ENCODE data around the gene FLNC.

The FLNC gene

DNA sequence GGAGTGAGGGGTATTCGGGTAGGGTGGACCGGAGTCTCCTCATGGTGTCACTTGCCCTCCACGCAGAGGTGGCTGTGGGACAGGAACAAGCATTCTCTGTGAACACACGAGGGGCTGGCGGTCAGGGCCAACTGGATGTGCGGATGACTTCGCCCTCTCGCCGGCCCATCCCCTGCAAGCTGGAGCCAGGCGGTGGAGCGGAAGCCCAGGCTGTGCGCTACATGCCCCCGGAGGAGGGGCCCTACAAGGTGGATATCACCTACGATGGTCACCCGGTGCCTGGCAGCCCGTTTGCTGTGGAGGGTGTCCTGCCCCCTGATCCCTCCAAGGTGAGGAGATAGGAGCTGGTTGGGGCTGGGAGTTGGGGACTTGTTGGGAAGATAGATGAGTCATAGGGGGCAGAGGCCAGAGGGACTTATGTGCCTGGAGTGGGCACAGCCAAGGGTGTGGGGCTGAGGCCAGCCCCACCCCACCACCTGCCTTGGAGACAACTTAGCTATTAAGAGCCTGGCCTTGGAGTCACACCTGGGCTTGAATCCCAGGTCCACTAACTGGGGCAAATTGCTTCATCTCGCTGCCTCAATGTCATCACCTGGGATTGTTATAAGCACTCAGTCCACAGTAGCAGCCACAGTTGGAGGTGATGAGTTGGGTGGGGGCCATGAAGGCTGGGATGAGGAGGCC lies 13.9 kb downstream of the FLNC start:
- no peak overlapping the region for H3K4me3 ChIP-seq (ENCODE audit: low read depth, low read length)
- H3K36me3 ChIP-seq = no peaks in the 10 kb centered on the region
- DNase-seq = no peak
- H3K27ac ChIP-seq = no peak overlapping the region
- no peaks in the 10 kb centered on the region for H3K27me3 ChIP-seq (ENCODE audit: insufficient read depth, low read depth, severe bottlenecking)
- no peaks in the 10 kb centered on the region for H3K9me3 ChIP-seq (ENCODE audit: severe bottlenecking)
- TF ChIP-seq, protein P1, sequence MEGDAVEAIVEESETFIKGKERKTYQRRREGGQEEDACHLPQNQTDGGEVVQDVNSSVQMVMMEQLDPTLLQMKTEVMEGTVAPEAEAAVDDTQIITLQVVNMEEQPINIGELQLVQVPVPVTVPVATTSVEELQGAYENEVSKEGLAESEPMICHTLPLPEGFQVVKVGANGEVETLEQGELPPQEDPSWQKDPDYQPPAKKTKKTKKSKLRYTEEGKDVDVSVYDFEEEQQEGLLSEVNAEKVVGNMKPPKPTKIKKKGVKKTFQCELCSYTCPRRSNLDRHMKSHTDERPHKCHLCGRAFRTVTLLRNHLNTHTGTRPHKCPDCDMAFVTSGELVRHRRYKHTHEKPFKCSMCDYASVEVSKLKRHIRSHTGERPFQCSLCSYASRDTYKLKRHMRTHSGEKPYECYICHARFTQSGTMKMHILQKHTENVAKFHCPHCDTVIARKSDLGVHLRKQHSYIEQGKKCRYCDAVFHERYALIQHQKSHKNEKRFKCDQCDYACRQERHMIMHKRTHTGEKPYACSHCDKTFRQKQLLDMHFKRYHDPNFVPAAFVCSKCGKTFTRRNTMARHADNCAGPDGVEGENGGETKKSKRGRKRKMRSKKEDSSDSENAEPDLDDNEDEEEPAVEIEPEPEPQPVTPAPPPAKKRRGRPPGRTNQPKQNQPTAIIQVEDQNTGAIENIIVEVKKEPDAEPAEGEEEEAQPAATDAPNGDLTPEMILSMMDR (IDR thresholded peaks at IDR 0.05; ENCODE audit: low read depth, low read length) = no peak

DNA sequence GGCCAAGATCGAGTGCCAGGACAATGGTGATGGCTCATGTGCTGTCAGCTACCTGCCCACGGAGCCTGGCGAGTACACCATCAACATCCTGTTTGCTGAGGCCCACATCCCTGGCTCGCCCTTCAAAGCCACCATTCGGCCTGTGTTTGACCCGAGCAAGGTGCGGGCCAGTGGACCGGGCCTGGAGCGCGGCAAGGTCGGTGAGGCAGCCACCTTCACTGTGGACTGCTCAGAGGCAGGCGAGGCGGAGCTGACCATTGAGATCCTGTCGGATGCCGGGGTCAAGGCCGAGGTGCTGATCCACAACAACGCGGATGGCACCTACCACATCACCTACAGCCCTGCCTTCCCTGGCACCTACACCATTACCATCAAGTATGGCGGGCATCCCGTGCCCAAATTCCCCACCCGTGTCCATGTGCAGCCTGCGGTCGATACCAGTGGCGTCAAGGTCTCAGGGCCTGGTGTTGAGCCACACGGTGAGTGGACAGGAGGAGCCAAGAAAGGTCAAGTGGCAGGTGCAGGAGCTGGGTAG lies 14.6 kb downstream of the FLNC start:
- TF ChIP-seq, protein P1 (IDR thresholded peaks at IDR 0.05; ENCODE audit: low read depth, low read length) = no peak
- Histone ChIP-seq H3K4me3 (ENCODE audit: low read depth, low read length) (no peak overlapping the region), H3K27me3 (ENCODE audit: insufficient read depth, low read depth, severe bottlenecking) (no peaks in the 10 kb centered on the region), H3K27ac (no peak overlapping the region), H3K9me3 (ENCODE audit: severe bottlenecking) (no peaks in the 10 kb centered on the region), H3K36me3 (no peaks in the 10 kb centered on the region)
- no peak for DNase-seq

DNA sequence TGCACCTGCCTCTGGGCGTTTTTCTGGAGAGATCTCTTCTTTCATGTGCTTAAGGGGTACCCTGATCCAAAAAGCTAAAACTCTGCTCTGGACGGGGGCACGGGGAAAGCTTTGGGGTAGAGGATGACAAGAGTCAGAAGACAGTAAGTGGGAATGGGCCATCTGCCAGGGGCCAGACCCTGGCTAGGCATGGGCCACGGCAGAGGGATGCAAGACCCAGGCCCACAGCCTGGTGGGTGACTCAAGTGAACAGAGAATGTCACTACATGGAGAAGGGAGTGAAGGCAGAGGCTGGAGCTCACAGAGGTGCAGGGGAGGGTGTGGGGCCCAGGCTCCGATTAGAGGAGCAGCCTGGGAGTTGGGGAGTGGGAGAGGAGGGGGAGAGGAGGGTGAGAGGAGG lies 15.3 kb downstream of the FLNC start:
- Histone ChIP-seq H3K36me3 (no peaks in the 10 kb centered on the region), H3K9me3 (ENCODE audit: severe bottlenecking) (no peaks in the 10 kb centered on the region), H3K4me3 (ENCODE audit: low read depth, low read length) (no peak overlapping the region), H3K27me3 (ENCODE audit: insufficient read depth, low read depth, severe bottlenecking) (no peaks in the 10 kb centered on the region), H3K27ac (no peak overlapping the region)
- no peak for DNase-seq
- TF ChIP-seq, protein P1 (IDR thresholded peaks at IDR 0.05; ENCODE audit: low read depth, low read length) = no peak

DNA sequence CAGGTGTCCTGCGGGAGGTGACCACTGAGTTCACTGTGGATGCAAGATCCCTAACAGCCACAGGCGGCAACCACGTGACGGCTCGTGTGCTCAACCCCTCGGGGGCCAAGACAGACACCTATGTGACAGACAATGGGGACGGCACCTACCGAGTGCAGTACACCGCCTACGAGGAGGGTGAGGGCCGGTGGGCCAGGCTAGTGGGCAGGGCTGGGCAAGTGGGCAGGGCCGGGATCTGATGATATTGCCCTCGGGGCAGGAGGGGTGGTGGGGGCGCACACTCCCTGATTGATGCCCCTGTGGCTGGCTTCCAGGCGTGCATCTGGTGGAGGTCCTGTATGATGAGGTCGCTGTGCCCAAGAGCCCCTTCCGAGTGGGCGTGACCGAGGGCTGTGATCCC lies 15.8 kb downstream of the FLNC start:
- no peak for DNase-seq
- no peaks in the 10 kb centered on the region for H3K27me3 ChIP-seq (ENCODE audit: insufficient read depth, low read depth, severe bottlenecking)
- H3K9me3 ChIP-seq (ENCODE audit: severe bottlenecking) = no peaks in the 10 kb centered on the region
- TF ChIP-seq, protein P1 (IDR thresholded peaks at IDR 0.05; ENCODE audit: low read depth, low read length) = no peak
- H3K36me3 ChIP-seq = no peaks in the 10 kb centered on the region
- no peak overlapping the region for H3K4me3 ChIP-seq (ENCODE audit: low read depth, low read length)
- no peak overlapping the region for H3K27ac ChIP-seq

DNA sequence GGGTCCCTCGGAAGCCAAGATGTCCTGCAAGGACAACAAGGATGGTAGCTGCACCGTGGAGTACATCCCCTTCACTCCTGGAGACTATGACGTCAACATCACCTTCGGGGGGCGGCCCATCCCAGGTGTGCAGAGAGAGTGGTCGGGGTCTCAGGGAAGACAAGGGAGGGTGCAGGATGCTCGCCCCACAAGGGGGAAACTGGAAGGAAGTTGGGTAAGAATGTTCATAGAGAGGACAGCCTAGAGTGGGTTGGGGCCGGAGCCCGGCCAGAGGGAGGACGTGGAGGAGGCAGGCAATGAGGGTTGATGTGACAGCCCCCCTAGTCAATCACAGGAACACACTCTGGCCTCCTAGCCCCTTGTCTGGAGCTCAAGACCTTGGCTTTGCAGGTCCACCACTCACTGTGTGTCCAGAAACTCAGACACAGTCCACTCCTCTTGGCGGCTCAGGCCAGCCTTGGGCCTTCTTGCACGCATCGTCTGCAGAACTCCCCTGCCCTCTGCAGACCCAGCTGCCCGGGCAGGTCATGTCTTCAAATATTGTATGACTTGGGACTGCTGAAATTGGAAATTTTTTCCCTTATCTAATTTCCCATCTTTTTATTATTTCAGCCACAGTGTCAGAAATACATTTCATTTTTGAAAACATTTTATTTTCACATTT lies 16.7 kb downstream of the FLNC start:
- H3K4me3 ChIP-seq (ENCODE audit: low read depth, low read length) = no peak overlapping the region
- no peak overlapping the region for H3K27ac ChIP-seq
- H3K36me3 ChIP-seq = no peaks in the 10 kb centered on the region
- H3K27me3 ChIP-seq (ENCODE audit: insufficient read depth, low read depth, severe bottlenecking) = no peaks in the 10 kb centered on the region
- H3K9me3 ChIP-seq (ENCODE audit: severe bottlenecking) = no peaks in the 10 kb centered on the region
- TF ChIP-seq, protein P1 (IDR thresholded peaks at IDR 0.05; ENCODE audit: low read depth, low read length) = no peak
- no peak for DNase-seq
